Central memory CD8-positive, alpha-beta T cell (primary cell): Measurements from ENCODE around the gene DTX1.
A peak's percentile ranks its signal among the peaks of the same experiment; 100 is the strongest.

Experiments
- ATAC-seq: fragments of 150-1000 bp; cut with Tn5 transposase; replicated peaks from 2 replicates; pipeline ENCODE4 v1.10.0; 2022; ENCODE audit warnings: mild to moderate bottlenecking, moderate FRiP score, moderate number of reproducible peaks; ENCODE audit not compliant: poor library complexity, severe bottlenecking; ENCODE audit errors: extremely low read depth
- DNase-seq, 2 donors: peaks; one replicate each; pipeline ENCODE4 v3.0.0; 2021; ENCODE audit warnings: low spot score in 2 of 2
- H3K27ac Mint-ChIP-seq: one replicate; pipeline ENCODE4 v1.8.0; 2022; ENCODE audit warnings: low read depth, mild to moderate bottlenecking, moderate library complexity, mixed read lengths
- H3K27me3 Mint-ChIP-seq: one replicate; pipeline ENCODE4 v1.8.0; 2022; ENCODE audit warnings: mixed read lengths
- H3K36me3 Mint-ChIP-seq: one replicate; pipeline ENCODE4 v1.8.0; 2022; ENCODE audit warnings: mild to moderate bottlenecking, moderate library complexity, mixed read lengths; ENCODE audit not compliant: insufficient read depth
- H3K4me1 Mint-ChIP-seq: one replicate; pipeline ENCODE4 v1.8.0; 2022; ENCODE audit warnings: mixed read lengths
- H3K4me3 Mint-ChIP-seq: one replicate; pipeline ENCODE4 v1.8.0; 2022; ENCODE audit warnings: mild to moderate bottlenecking, moderate library complexity, mixed read lengths
- H3K9me3 Mint-ChIP-seq: one replicate; pipeline ENCODE4 v1.8.0; 2022; ENCODE audit warnings: mixed read lengths

DTX1 gene

GRCh38 chr12:113058553-113058952 lies 2.0 kb downstream of the DTX1 start:
- DNase-seq (no peak), ATAC-seq (no peak)
- peaks cover 8% of the 10 kb centered on the region for H3K4me1 Mint-ChIP-seq
- no peaks in the 10 kb centered on the region for H3K36me3 Mint-ChIP-seq
- H3K27ac Mint-ChIP-seq = no peak overlapping the region
- no peaks in the 10 kb centered on the region for H3K9me3 Mint-ChIP-seq
- H3K4me3 Mint-ChIP-seq = no peak overlapping the region
- no peaks in the 10 kb centered on the region for H3K27me3 Mint-ChIP-seq

- ATAC-seq (no peak), DNase-seq (no peak)
- H3K27ac Mint-ChIP-seq = no peak overlapping the region
- H3K9me3 Mint-ChIP-seq = no peaks in the 10 kb centered on the region
- no peak overlapping the region for H3K4me3 Mint-ChIP-seq
- H3K27me3 Mint-ChIP-seq = no peaks in the 10 kb centered on the region
- H3K4me1 Mint-ChIP-seq = peaks cover 8% of the 10 kb centered on the region
- H3K36me3 Mint-ChIP-seq = no peaks in the 10 kb centered on the region
Measured at GRCh38 chr12:113059071-113059595, 2.6 kb downstream of the DTX1 start.

- no peak for ATAC-seq
- H3K27ac Mint-ChIP-seq = peak overlapping the region; percentile 12
- no peaks in the 10 kb centered on the region for H3K36me3 Mint-ChIP-seq
- DNase-seq = no peak
- H3K27me3 Mint-ChIP-seq = no peaks in the 10 kb centered on the region
- H3K4me1 Mint-ChIP-seq = peaks cover 6% of the 10 kb centered on the region
- H3K9me3 Mint-ChIP-seq = no peaks in the 10 kb centered on the region
- H3K4me3 Mint-ChIP-seq = no peak overlapping the region
Measured at GRCh38 chr12:113060336-113060960, 3.9 kb downstream of the DTX1 start.

GRCh38 chr12:113061061-113061694 lies 4.6 kb downstream of the DTX1 start:
- Mint-ChIP-seq H3K27me3 (no peaks in the 10 kb centered on the region), H3K4me3 (no peak overlapping the region), H3K9me3 (no peaks in the 10 kb centered on the region), H3K4me1 (peaks cover 6% of the 10 kb centered on the region), H3K27ac (peak overlapping the region; percentile 12), H3K36me3 (peaks cover 2% of the 10 kb centered on the region)
- no peak for DNase-seq
- ATAC-seq = no peak

- Mint-ChIP-seq H3K27ac (no peak overlapping the region), H3K36me3 (peaks cover 2% of the 10 kb centered on the region), H3K9me3 (no peaks in the 10 kb centered on the region), H3K4me3 (no peak overlapping the region), H3K27me3 (no peaks in the 10 kb centered on the region), H3K4me1 (peaks cover 6% of the 10 kb centered on the region)
- DNase-seq = no peak
- no peak for ATAC-seq
Measured at GRCh38 chr12:113062502-113063395, 6.2 kb downstream of the DTX1 start.

- Mint-ChIP-seq H3K9me3 (no peaks in the 10 kb centered on the region), H3K36me3 (peaks cover 2% of the 10 kb centered on the region), H3K27ac (no peak overlapping the region), H3K27me3 (no peaks in the 10 kb centered on the region), H3K4me1 (peaks cover 6% of the 10 kb centered on the region), H3K4me3 (no peak overlapping the region)
- DNase-seq (no peak), ATAC-seq (no peak)
Measured at GRCh38 chr12:113063396-113064350, 7.1 kb downstream of the DTX1 start.

GRCh38 chr12:113064395-113065125 lies 8.0 kb downstream of the DTX1 start:
- Mint-ChIP-seq H3K27ac (peak overlapping the region; percentile 22), H3K4me1 (peaks cover 6% of the 10 kb centered on the region), H3K9me3 (no peaks in the 10 kb centered on the region), H3K36me3 (peaks cover 2% of the 10 kb centered on the region), H3K27me3 (no peaks in the 10 kb centered on the region), H3K4me3 (no peak overlapping the region)
- ATAC-seq (no peak), DNase-seq (no peak)

GRCh38 chr12:113065126-113066007 lies 8.8 kb downstream of the DTX1 start:
- Mint-ChIP-seq H3K27ac (peak overlapping the region; percentile 22), H3K4me1 (peaks cover 12% of the 10 kb centered on the region), H3K27me3 (no peaks in the 10 kb centered on the region)

GRCh38 chr12:113066813-113067400 lies 10.4 kb downstream of the DTX1 start:
- peaks cover 22% of the 10 kb centered on the region for H3K4me1 Mint-ChIP-seq
- H3K27me3 Mint-ChIP-seq = no peaks in the 10 kb centered on the region
- no peak overlapping the region for H3K4me3 Mint-ChIP-seq
- ATAC-seq (no peak), DNase-seq (no peak)
- H3K36me3 Mint-ChIP-seq = peaks cover 3% of the 10 kb centered on the region
- no peaks in the 10 kb centered on the region for H3K9me3 Mint-ChIP-seq
- no peak overlapping the region for H3K27ac Mint-ChIP-seq

More at GRCh38 chr12:113065126-113066007, 8.8 kb downstream of the DTX1 start:
- DNase-seq (no peak), ATAC-seq (no peak)
- Mint-ChIP-seq H3K4me3 (no peak overlapping the region), H3K36me3 (peaks cover 2% of the 10 kb centered on the region), H3K9me3 (no peaks in the 10 kb centered on the region)

- H3K27ac Mint-ChIP-seq = no peak overlapping the region
- no peak for ATAC-seq
- H3K4me1 Mint-ChIP-seq = peaks cover 22% of the 10 kb centered on the region
- H3K27me3 Mint-ChIP-seq = no peaks in the 10 kb centered on the region
- peaks cover 3% of the 10 kb centered on the region for H3K36me3 Mint-ChIP-seq
- no peak for DNase-seq
- H3K9me3 Mint-ChIP-seq = no peaks in the 10 kb centered on the region
- H3K4me3 Mint-ChIP-seq = no peak overlapping the region
Measured at GRCh38 chr12:113067987-113068935, 11.7 kb downstream of the DTX1 start.
